Measurements from ENCODE around the gene KLHDC3. TPM values are rescaled to one million over a fixed set of nuclear protein-coding genes. Genes with fewer than 3 reads are reported as not detected.
A peak's percentile ranks its signal among the peaks of the same experiment; 100 is the strongest.

The KLHDC3 gene
- total and polyA plus RNA-seq, 2 of the 13 experiments (the other 11 are each of a cell fraction or from before 2014, with no cell fraction given): 78.3 to 91.5 TPM

- TF ChIP-seq CBFB (CRISPR knock-in tag; IDR thresholded peaks at IDR 0.05) (peak; percentile 16; the same call in 1 of the 2 replicates), ZNF746 (CRISPR knock-in tag; IDR thresholded peaks at IDR 0.05) (0 out of 2 replicates have a peak, but pooled peaks have one; percentile 50)
Observed at GRCh38 chr6:42978487-42978838, 35.6 kb upstream of the KLHDC3 start (continued).

- WGBS (ENCODE audit: low lambda C conversion rate): 0% methylated on average over 28 of the region's 59 CpGs
- no peaks in the 10 kb centered on the region; a peak in 1 of 5 replicates for H3K27me3 ChIP-seq (ENCODE audit: control insufficient read depth in 1 of 2, insufficient read depth in 2 of 2, low read length in 2 of 2)
- CTCF ChIA-PET (ENCODE audit: low intra/inter-chr PET ratio, low total read pairs): no interaction called here
- peak within 1 kb of the TSS; percentile 79 to 96 (median 95) for H3K4me3 ChIP-seq (replicated peaks in 1 of 3; ENCODE audit: insufficient read depth in 1 of 3, low read depth in 2 of 3, low read length in 3 of 3)
- BruUV-seq (replicated peaks): no TSS peak
- peak within 1 kb of the TSS; percentile 73 for H3K27ac ChIP-seq (ENCODE audit: extremely low read length, insufficient read depth, low read length)
- no peaks in the 10 kb centered on the region for H4K20me1 ChIP-seq (ENCODE audit: insufficient read depth, low read length)
- intact Hi-C loops (cut with micrococcal nuclease; ENCODE audit: unreplicated experiment): loop anchor here (2.0 kb wide), 1 partner anchor 78 kb away; no protein-coding TSS in a partner anchor
- FAIRE-seq (peak; percentile 56), DNase-seq (ENCODE audit: low spot score) (peak; percentile 90), ATAC-seq (peak; percentile 91)
- peak within 1 kb of the TSS; percentile 85 for H2AFZ ChIP-seq (ENCODE audit: low read length)
- H3K9ac ChIP-seq (ENCODE audit: insufficient read depth, low read depth, low read length): peak within 1 kb of the TSS; percentile 87
- H3K79me2 ChIP-seq (ENCODE audit: insufficient read depth, low read length): peaks cover 10% of the 10 kb centered on the region
- H3K4me1 ChIP-seq (ENCODE audit: insufficient read depth, low read length): peaks cover 44% of the 10 kb centered on the region
- no peaks in the 10 kb centered on the region for H3K36me3 ChIP-seq (replicated peaks in 1 of 2; ENCODE audit: control insufficient read depth in 1 of 2, insufficient read depth in 2 of 2, low read length in 2 of 2)
- H3K9me3 ChIP-seq (ENCODE audit: low read length): no peaks in the 10 kb centered on the region
- in situ Hi-C loops (cut with HindIII; ENCODE audit: extremely low pct_ligation_motif_present, low pct_unique_long_range_greater_than_20kb): no loop called here
- POLR2A ChIA-PET: interaction anchor here (0.6 to 3.8 kb wide), 31 partner anchors 9 to 596 kb away, joined by 3 to 52 read pairs (median 7); partner anchors contain the start of genes BICRAL, CNPY3, CUL7 and CUL9
- H3K4me2 ChIP-seq (ENCODE audit: low read depth, low read length): peak within 1 kb of the TSS; percentile 97
- TF ChIP-seq ELF1 (CRISPR knock-in tag; IDR thresholded peaks at IDR 0.05) (peak; percentile 93), ARID3A (IDR thresholded peaks at IDR 0.05; ENCODE audit: low read depth, low read length) (peak; percentile 50; the same call in 1 of the 2 replicates), ZNF556 (CRISPR knock-in tag; IDR thresholded peaks at IDR 0.05; ENCODE audit: borderline replicate concordance) (no peak; the same call in 1 of the 2 replicates), ZNF678 (CRISPR knock-in tag; IDR thresholded peaks at IDR 0.05) (no peak), ZNF570 (CRISPR knock-in tag; IDR thresholded peaks at IDR 0.05; ENCODE audit: borderline replicate concordance) (no peak), RNF219 (CRISPR knock-in tag; IDR thresholded peaks at IDR 0.05) (0 out of 2 replicates have a peak, but pooled peaks have one; percentile 53), NFATC3 (CRISPR knock-in tag; IDR thresholded peaks at IDR 0.05) (peak; percentile 88; the same call in 1 of the 2 replicates), ZNF598 (CRISPR knock-in tag; IDR thresholded peaks at IDR 0.05; ENCODE audit: borderline replicate concordance) (no peak), ZNF780A (CRISPR knock-in tag; IDR thresholded peaks at IDR 0.05) (no peak), HNF1A (IDR thresholded peaks at IDR 0.05; ENCODE audit: low read depth) (peak; percentile 31; the same call in 1 of the 2 replicates), HNF1A (CRISPR knock-in tag; IDR thresholded peaks at IDR 0.05; ENCODE audit: borderline replicate concordance) (peak; percentile 9; the same call in 1 of the 2 replicates), ZNF253 (CRISPR knock-in tag; IDR thresholded peaks at IDR 0.05; ENCODE audit: borderline replicate concordance) (no peak; the same call in 1 of the 2 replicates)
Observed at GRCh38 chr6:42978839-42979522, 35.1 kb upstream of the KLHDC3 start, which contains the start of gene PEX6. Gene PEX6, minus strand, starts transcription at chr6:42979181. Its CDS starts 31 bp downstream, at chr6:42979150.
